NCI-H82 treated with DMSO at 0.1 percent for 48 hours (cell line): ENCODE results near the gene PPP2R5C.

Experiments used
- DNase-seq: peaks from one replicate; lab custom pipeline; 2025; ENCODE audit not compliant: unreplicated experiment; lab: John Stamatoyannopoulos, UW

PPP2R5C gene

GRCh38 chr14:101859958-101860357 is 98.4 kb downstream of the PPP2R5C start:
- no peak for DNase-seq

- DNase-seq = no peak
These were observed 100.0 kb downstream of the PPP2R5C start for GRCh38 chr14:101861464-101861863.

GRCh38 chr14:101862177-101862576 is 100.7 kb downstream of the PPP2R5C start:
- DNase-seq = no peak

- no peak for DNase-seq
These were observed 101.2 kb downstream of the PPP2R5C start for GRCh38 chr14:101862711-101863110.

GRCh38 chr14:101865288-101865687 is 103.8 kb downstream of the PPP2R5C start:
- DNase-seq = no peak

- DNase-seq = no peak
These were observed 106.3 kb downstream of the PPP2R5C start for GRCh38 chr14:101867854-101868253.

GRCh38 chr14:101869217-101869616 is 107.7 kb downstream of the PPP2R5C start:
- no peak for DNase-seq

- DNase-seq = no peak
These were observed 108.9 kb downstream of the PPP2R5C start for GRCh38 chr14:101870273-101870939.

- no peak for DNase-seq
These were observed 110.8 kb downstream of the PPP2R5C start for GRCh38 chr14:101872346-101872745.

- no peak for DNase-seq
These were observed 111.7 kb downstream of the PPP2R5C start for GRCh38 chr14:101873076-101873825.

- DNase-seq = no peak
These were observed 112.5 kb downstream of the PPP2R5C start for GRCh38 chr14:101873991-101874390.

- no peak for DNase-seq
These were observed 113.7 kb downstream of the PPP2R5C start for GRCh38 chr14:101875041-101875726.

GRCh38 chr14:101875727-101876554 is 114.4 kb downstream of the PPP2R5C start:
- no peak for DNase-seq

GRCh38 chr14:101876555-101876938 is 115.0 kb downstream of the PPP2R5C start:
- DNase-seq = no peak

GRCh38 chr14:101877766-101878165 is 116.3 kb downstream of the PPP2R5C start:
- no peak for DNase-seq

GRCh38 chr14:101878211-101878821 is 116.8 kb downstream of the PPP2R5C start:
- no peak for DNase-seq

GRCh38 chr14:101878822-101879528 is 117.5 kb downstream of the PPP2R5C start:
- no peak for DNase-seq

- no peak for DNase-seq
These were observed 118.2 kb downstream of the PPP2R5C start for GRCh38 chr14:101879529-101880336.

GRCh38 chr14:101881426-101881825 is 119.9 kb downstream of the PPP2R5C start:
- DNase-seq = no peak
